HFFc6 (cell line): ENCODE data around the gene NPDC1. TPM values are rescaled to one million over a fixed set of nuclear protein-coding genes. Genes with fewer than 3 reads are reported as not detected.
A peak's percentile ranks its signal among the peaks of the same experiment; 100 is the strongest.

Experiments
- DNase-seq: peaks from one replicate; pipeline ENCODE4 v3.0.0-alpha.2; 2018
- H3K27ac Mint-ChIP-seq: 2 replicates; pipeline ENCODE4 v1.8.0; 2020; ENCODE audit warnings: mild to moderate bottlenecking, mixed read lengths
- H3K27me3 Mint-ChIP-seq: 2 replicates; pipeline ENCODE4 v1.8.0; 2021; ENCODE audit warnings: mild to moderate bottlenecking, moderate library complexity, mixed read lengths; ENCODE audit not compliant: insufficient read depth
- H3K36me3 Mint-ChIP-seq: 2 replicates; pipeline ENCODE4 v1.8.0; 2021; ENCODE audit warnings: low read depth, mixed read lengths
- H3K4me1 Mint-ChIP-seq: 2 replicates; pipeline ENCODE4 v1.8.0; 2020; ENCODE audit warnings: low read depth, mixed read lengths
- H3K4me3 Mint-ChIP-seq: 2 replicates; pipeline ENCODE4 v1.8.0; 2020; ENCODE audit warnings: mild to moderate bottlenecking, moderate library complexity, mixed read lengths
- H3K9me3 Mint-ChIP-seq: 2 replicates; pipeline ENCODE4 v1.8.0; 2020; ENCODE audit warnings: mild to moderate bottlenecking, mixed read lengths
- CTCF ChIP-seq: fragments of 200-600 bp; sonication (generic); IDR thresholded peaks from 2 replicates; pipeline ENCODE4 v1.5.0; 2021; ENCODE audit warnings: antibody characterized with exemption, mild to moderate bottlenecking
- total RNA-seq, 6 experiments: library from RNA; stranded (reverse); fragmentation: NEBNext Ultra II Directional; extraction: Animal tissue kit (Norgen Biotek cat#: 25700); gene quantifications; 2 replicates in 1 of 6; 3 replicates in 5 of 6; pipeline ENCODE4 v1.2.3, GENCODE V29; 2021

NPDC1 gene
- total RNA-seq, 6 experiments from 2014 or later: 112 to 197 (median 119) TPM

- DNase-seq: no peak
- Mint-ChIP-seq H3K9me3 (no peaks in the 10 kb centered on the region), H3K27me3 (peaks cover 3% of the 10 kb centered on the region; the same call in 1 of the 2 replicates)
Observed at GRCh38 chr9:137080260-137081122, 34.5 kb upstream of the NPDC1 start.

GRCh38 chr9:137079401-137079787 lies 33.4 kb upstream of the NPDC1 start:
- Mint-ChIP-seq H3K9me3 (no peaks in the 10 kb centered on the region), H3K36me3 (no peaks in the 10 kb centered on the region), H3K4me1 (peaks cover 25% of the 10 kb centered on the region), H3K27me3 (peaks cover 3% of the 10 kb centered on the region), H3K27ac (no peak overlapping the region), H3K4me3 (0 out of 2 replicates have a peak overlapping the region, but pooled peaks have one; percentile 32)
- TF ChIP-seq CTCF: no peak
- no peak for DNase-seq

More at GRCh38 chr9:137080260-137081122, 34.5 kb upstream of the NPDC1 start:
- no peak for TF ChIP-seq CTCF
- no peaks in the 10 kb centered on the region for H3K36me3 Mint-ChIP-seq
- no peak overlapping the region for H3K27ac Mint-ChIP-seq
- H3K4me1 Mint-ChIP-seq: peaks cover 32% of the 10 kb centered on the region
- no peak overlapping the region for H3K4me3 Mint-ChIP-seq

GRCh38 chr9:137078701-137079400 lies 32.9 kb upstream of the NPDC1 start:
- H3K9me3 Mint-ChIP-seq: no peaks in the 10 kb centered on the region
- DNase-seq: no peak
- no peaks in the 10 kb centered on the region for H3K36me3 Mint-ChIP-seq
- peak overlapping the region; percentile 81 for H3K4me3 Mint-ChIP-seq
- H3K4me1 Mint-ChIP-seq: peaks cover 21% of the 10 kb centered on the region
- no peak overlapping the region for H3K27ac Mint-ChIP-seq
- peaks cover 3% of the 10 kb centered on the region for H3K27me3 Mint-ChIP-seq
- TF ChIP-seq CTCF: no peak

GRCh38 chr9:137077758-137078693 lies 32.0 kb upstream of the NPDC1 start:
- no peak for DNase-seq
- Mint-ChIP-seq H3K36me3 (no peaks in the 10 kb centered on the region), H3K27me3 (no peaks in the 10 kb centered on the region; the same call in none of the 2 replicates), H3K9me3 (no peaks in the 10 kb centered on the region), H3K4me1 (peaks cover 13% of the 10 kb centered on the region), H3K27ac (no peak overlapping the region), H3K4me3 (peak overlapping the region; percentile 81)
- TF ChIP-seq CTCF: no peak
